ENCODE measurements around the gene BANK1. TPM values are rescaled to one million over a fixed set of nuclear protein-coding genes. Genes with fewer than 3 reads are reported as not detected.

Gene BANK1
- total and polyA plus RNA-seq, 2 of the 4 experiments (the other 2 are of a cell fraction), result under 0.01 to 0.51 TPM

DNA sequence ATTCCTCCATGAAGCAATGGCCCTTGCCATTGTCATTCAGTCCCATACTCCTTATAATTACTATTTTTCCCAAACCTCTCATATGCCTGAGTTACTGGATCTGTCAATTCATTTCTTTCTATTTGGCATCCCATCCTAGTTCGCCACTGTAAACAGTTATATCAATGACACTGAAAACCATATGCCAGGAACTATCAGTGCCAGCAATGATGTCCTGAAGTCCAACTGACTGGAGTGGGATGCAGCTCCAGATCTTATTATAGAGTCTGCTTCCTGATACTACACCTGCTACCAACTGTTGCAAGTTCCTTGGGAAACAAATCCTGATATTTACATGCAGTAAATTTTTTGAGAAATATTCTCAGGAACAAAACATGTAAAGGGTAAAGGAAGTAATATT lies 27.0 kb upstream of the BANK1 start:
- Histone ChIP-seq H4K8ac (ENCODE audit: low read depth in 2 of 2, low read length in 2 of 2) (no peak overlapping the region), H3K9me1 (ENCODE audit: insufficient read depth, low read length) (no peaks in the 10 kb centered on the region), H3K4ac (ENCODE audit: low read depth, low read length) (no peak overlapping the region), H2AFZ (replicated peaks; ENCODE audit: low read length, poor library complexity) (no peak overlapping the region), H3K79me1 (ENCODE audit: low read depth in 1 of 2, low read length in 2 of 2) (no peaks in the 10 kb centered on the region), H3K9me3 (ENCODE audit: control insufficient read depth, insufficient read depth, low read length) (no peaks in the 10 kb centered on the region), H2BK20ac (ENCODE audit: low read depth, low read length) (no peak overlapping the region), H2BK15ac (ENCODE audit: low read depth, low read length) (no peak overlapping the region), H4K20me1 (ENCODE audit: insufficient read depth, low read length) (no peaks in the 10 kb centered on the region), H2BK5ac (ENCODE audit: low read depth, low read length, poor library complexity, severe bottlenecking) (no peak overlapping the region), H3K14ac (replicated peaks; ENCODE audit: low read depth, low read length) (no peak overlapping the region), H3K4me2 (ENCODE audit: low read depth, low read length) (no peak overlapping the region), H3K56ac (ENCODE audit: extremely low read depth, insufficient read depth, low read length) (no peak overlapping the region), H3K4me3 (ENCODE audit: insufficient read depth, low read depth, low read length) (no peak overlapping the region), H2AK9ac (replicated peaks; ENCODE audit: low read depth, low read length, poor library complexity) (no peak overlapping the region), H3K27me3 (ENCODE audit: control insufficient read depth, insufficient read depth, low read length) (no peaks in the 10 kb centered on the region), H2BK120ac (ENCODE audit: low read depth, low read length) (no peak overlapping the region), H3K4me1 (ENCODE audit: control insufficient read depth, insufficient read depth, low read length) (no peaks in the 10 kb centered on the region), H2AK5ac (ENCODE audit: low read depth, low read length) (no peak overlapping the region), H3K27ac (ENCODE audit: insufficient read depth, low read length) (no peak overlapping the region), H3K36me3 (ENCODE audit: control insufficient read depth, insufficient read depth, low read length) (no peaks in the 10 kb centered on the region), H4K91ac (ENCODE audit: insufficient read depth, low read depth, low read length) (no peak overlapping the region), H3K18ac (ENCODE audit: low read depth, low read length) (no peak overlapping the region), H3K9ac (ENCODE audit: low read depth, low read length) (no peak overlapping the region), H4K5ac (ENCODE audit: low read depth, low read length) (no peak overlapping the region), H3K23ac (ENCODE audit: low read depth, low read length) (no peak overlapping the region)
- POLR2A ChIA-PET (ENCODE audit: unreplicated experiment), result no interaction called here
- intact Hi-C loops (cut with micrococcal nuclease) (no loop called here), in situ Hi-C loops (cut with MboI; ENCODE audit: low sequenced_read_pairs) (no loop called here), dilution Hi-C loops (cut with HindIII; ENCODE audit: low sequenced_read_pairs, unreplicated experiment) (no loop called here)
- CTCF ChIA-PET, result no interaction called here
- no TSS peak for BruUV-seq (replicated peaks)
- WGBS, 2 experiments (ENCODE audit: extremely low coverage in 2 of 2, insufficient read length in 1 of 2), result no CpG with 5 or more reads among the region's 1 CpG
- TF ChIP-seq RAD21 (IDR thresholded peaks at IDR 0.05; ENCODE audit: low read length) (no peak), FOS (IDR thresholded peaks at IDR 0.05; ENCODE audit: low read depth, low read length) (no peak)
- TF ChIP-seq, protein P1, sequence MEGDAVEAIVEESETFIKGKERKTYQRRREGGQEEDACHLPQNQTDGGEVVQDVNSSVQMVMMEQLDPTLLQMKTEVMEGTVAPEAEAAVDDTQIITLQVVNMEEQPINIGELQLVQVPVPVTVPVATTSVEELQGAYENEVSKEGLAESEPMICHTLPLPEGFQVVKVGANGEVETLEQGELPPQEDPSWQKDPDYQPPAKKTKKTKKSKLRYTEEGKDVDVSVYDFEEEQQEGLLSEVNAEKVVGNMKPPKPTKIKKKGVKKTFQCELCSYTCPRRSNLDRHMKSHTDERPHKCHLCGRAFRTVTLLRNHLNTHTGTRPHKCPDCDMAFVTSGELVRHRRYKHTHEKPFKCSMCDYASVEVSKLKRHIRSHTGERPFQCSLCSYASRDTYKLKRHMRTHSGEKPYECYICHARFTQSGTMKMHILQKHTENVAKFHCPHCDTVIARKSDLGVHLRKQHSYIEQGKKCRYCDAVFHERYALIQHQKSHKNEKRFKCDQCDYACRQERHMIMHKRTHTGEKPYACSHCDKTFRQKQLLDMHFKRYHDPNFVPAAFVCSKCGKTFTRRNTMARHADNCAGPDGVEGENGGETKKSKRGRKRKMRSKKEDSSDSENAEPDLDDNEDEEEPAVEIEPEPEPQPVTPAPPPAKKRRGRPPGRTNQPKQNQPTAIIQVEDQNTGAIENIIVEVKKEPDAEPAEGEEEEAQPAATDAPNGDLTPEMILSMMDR (conservative IDR thresholded peaks at IDR 0.05; ENCODE audit: low read depth, low read length), result no peak
- DNase-seq (no peak), ATAC-seq (ENCODE audit: low read depth) (no peak)
